OCI-LY1 (cell line): ENCODE measurements around the gene ARHGAP22.

Source experiments
- H2AFZ ChIP-seq: fragments of 200-600 bp; sonication (generic), shearing (Covaris generic); 2 replicates; pipeline ENCODE4 v1.6.0; 2014; ENCODE audit warnings: antibody characterized with exemption, mild to moderate bottlenecking, low read length
- H3F3A ChIP-seq: fragments of 200-600 bp; sonication (generic), shearing (Covaris generic); 2 replicates; pipeline ENCODE4 v1.6.0; 2014; ENCODE audit warnings: mild to moderate bottlenecking, antibody characterized with exemption, low read length, moderate library complexity; ENCODE audit not compliant: insufficient read depth
- H3K27ac ChIP-seq: fragments of 200-600 bp; sonication (generic); 2 replicates; pipeline ENCODE4 v1.5.1; 2014; ENCODE audit warnings: low read length, mixed run types, mild to moderate bottlenecking, low read depth; ENCODE audit not compliant: poor library complexity, severe bottlenecking
- H3K27me3 ChIP-seq: fragments of 200-600 bp; sonication (generic); 2 replicates; pipeline ENCODE4 v1.6.0; 2014; ENCODE audit warnings: antibody characterized with exemption, mild to moderate bottlenecking, low read length, moderate library complexity; ENCODE audit not compliant: insufficient read depth
- H3K36me3 ChIP-seq: fragments of 200-600 bp; sonication (generic); 2 replicates; pipeline ENCODE4 v1.6.1; 2014; ENCODE audit warnings: mild to moderate bottlenecking, antibody characterized with exemption, low read length, moderate library complexity, mixed read lengths; ENCODE audit not compliant: insufficient read depth
- H3K4me1 ChIP-seq: fragments of 200-600 bp; sonication (generic); 2 replicates; pipeline ENCODE4 v1.5.1; 2014; ENCODE audit warnings: mild to moderate bottlenecking, low read length, moderate library complexity; ENCODE audit not compliant: insufficient read depth, severe bottlenecking
- H3K4me2 ChIP-seq: fragments of 200-600 bp; sonication (generic), shearing (Covaris generic); 2 replicates; pipeline ENCODE4 v1.6.1; 2014; ENCODE audit warnings: low read length
- H3K4me3 ChIP-seq: fragments of 200-600 bp; sonication (generic); 2 replicates; pipeline ENCODE4 v1.5.1; 2014; ENCODE audit warnings: low read length, low read depth, mild to moderate bottlenecking, mixed read lengths; ENCODE audit not compliant: poor library complexity, severe bottlenecking
- H3K79me2 ChIP-seq: fragments of 200-600 bp; shearing (Covaris generic); 2 replicates; pipeline ENCODE4 v1.6.1; 2016; ENCODE audit warnings: mixed run types, low read length, mixed read lengths; ENCODE audit not compliant: insufficient read depth
- H3K9ac ChIP-seq: fragments of 200-600 bp; sonication (generic), shearing (Covaris generic); 2 replicates; pipeline ENCODE4 v1.6.1; 2014; ENCODE audit warnings: mild to moderate bottlenecking, low read length, mixed read lengths
- H3K9me2 ChIP-seq: fragments of 200-600 bp; sonication (generic), shearing (Covaris generic); 2 replicates; pipeline ENCODE4 v1.6.1; 2014; ENCODE audit warnings: low read depth, mild to moderate bottlenecking, low read length, mixed read lengths
- H3K9me3 ChIP-seq: fragments of 200-600 bp; shearing (Covaris generic); 2 replicates; pipeline ENCODE4 v1.6.1; 2014; ENCODE audit warnings: low read length, mixed read lengths
- H4K20me1 ChIP-seq: fragments of 200-600 bp; sonication (generic), shearing (Covaris generic); 2 replicates; pipeline ENCODE4 v1.6.0; 2016; ENCODE audit warnings: mild to moderate bottlenecking, low read length; ENCODE audit not compliant: insufficient read depth
- EZH2 ChIP-seq: fragments of 200-600 bp; sonication (generic), shearing (Covaris generic); IDR thresholded peaks from 2 replicates; pipeline ENCODE4 v1.8.0; 2017; ENCODE audit warnings: borderline replicate concordance, mixed run types, mild to moderate bottlenecking, antibody characterized with exemption, low read length, moderate library complexity, mixed read lengths
- TF ChIP-seq, protein P1 (sequence below): fragments of 200-600 bp; sonication (generic), shearing (Covaris generic); IDR thresholded peaks from 2 replicates; pipeline ENCODE4 v1.5.1; 2017; ENCODE audit warnings: mild to moderate bottlenecking, antibody characterized with exemption, low read length, moderate library complexity, mixed read lengths

The ARHGAP22 gene

DNA sequence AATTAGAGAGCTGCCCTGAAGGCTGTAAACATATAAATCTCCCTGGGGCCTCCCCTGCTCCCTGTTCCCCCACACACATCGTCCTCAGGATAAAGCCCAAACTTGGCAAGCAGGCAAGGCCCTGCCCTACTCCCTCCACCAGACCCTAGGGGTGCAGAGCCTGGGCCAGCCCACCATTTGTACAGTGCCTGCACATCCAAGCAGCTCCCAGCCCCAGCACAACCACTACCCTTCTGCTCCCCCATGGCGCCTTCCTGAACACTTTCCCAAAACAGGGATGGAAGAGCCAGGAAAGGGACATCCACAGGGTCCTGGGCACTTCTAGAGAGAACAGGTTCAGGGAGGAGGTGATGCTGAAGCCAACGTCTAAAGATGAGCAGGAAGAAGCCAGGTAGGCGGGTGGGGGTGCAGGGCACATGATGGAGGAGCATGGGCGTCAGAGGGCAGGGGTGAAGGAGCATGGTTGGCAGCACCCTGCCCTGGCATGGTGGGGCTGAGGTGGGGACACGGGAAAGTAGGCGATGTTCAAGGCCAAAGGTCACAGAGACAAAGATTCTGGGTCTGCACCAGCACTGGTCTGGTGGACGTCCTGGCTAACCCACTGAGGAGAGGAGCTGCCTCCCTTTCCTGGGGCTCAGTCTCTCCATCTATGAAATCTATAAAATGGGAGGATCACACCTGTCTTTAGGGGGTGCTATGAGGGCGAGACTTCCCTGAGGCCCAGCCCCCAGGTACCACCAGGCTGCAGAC lies 140.6 kb downstream of the ARHGAP22 start:
- H3K4me2 ChIP-seq = no peak overlapping the region
- H2AFZ ChIP-seq = no peak overlapping the region
- H3K9me3 ChIP-seq = no peaks in the 10 kb centered on the region
- H3K79me2 ChIP-seq = no peaks in the 10 kb centered on the region
- TF ChIP-seq EZH2 = no peak
- TF ChIP-seq, protein P1, sequence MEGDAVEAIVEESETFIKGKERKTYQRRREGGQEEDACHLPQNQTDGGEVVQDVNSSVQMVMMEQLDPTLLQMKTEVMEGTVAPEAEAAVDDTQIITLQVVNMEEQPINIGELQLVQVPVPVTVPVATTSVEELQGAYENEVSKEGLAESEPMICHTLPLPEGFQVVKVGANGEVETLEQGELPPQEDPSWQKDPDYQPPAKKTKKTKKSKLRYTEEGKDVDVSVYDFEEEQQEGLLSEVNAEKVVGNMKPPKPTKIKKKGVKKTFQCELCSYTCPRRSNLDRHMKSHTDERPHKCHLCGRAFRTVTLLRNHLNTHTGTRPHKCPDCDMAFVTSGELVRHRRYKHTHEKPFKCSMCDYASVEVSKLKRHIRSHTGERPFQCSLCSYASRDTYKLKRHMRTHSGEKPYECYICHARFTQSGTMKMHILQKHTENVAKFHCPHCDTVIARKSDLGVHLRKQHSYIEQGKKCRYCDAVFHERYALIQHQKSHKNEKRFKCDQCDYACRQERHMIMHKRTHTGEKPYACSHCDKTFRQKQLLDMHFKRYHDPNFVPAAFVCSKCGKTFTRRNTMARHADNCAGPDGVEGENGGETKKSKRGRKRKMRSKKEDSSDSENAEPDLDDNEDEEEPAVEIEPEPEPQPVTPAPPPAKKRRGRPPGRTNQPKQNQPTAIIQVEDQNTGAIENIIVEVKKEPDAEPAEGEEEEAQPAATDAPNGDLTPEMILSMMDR = no peak
- H3K27ac ChIP-seq = no peak overlapping the region
- H3K4me3 ChIP-seq = no peak overlapping the region
- H3K9ac ChIP-seq = no peak overlapping the region
- H3K27me3 ChIP-seq = no peaks in the 10 kb centered on the region
- no peaks in the 10 kb centered on the region for H3K9me2 ChIP-seq
- no peaks in the 10 kb centered on the region for H3K36me3 ChIP-seq
- no peaks in the 10 kb centered on the region for H4K20me1 ChIP-seq
- H3F3A ChIP-seq = no peaks in the 10 kb centered on the region
- no peaks in the 10 kb centered on the region for H3K4me1 ChIP-seq

GRCh38 chr10:48463318-48464003 lies 141.4 kb downstream of the ARHGAP22 start:
- Histone ChIP-seq H3K79me2 (no peaks in the 10 kb centered on the region), H3K4me2 (no peak overlapping the region), H4K20me1 (no peaks in the 10 kb centered on the region), H2AFZ (no peak overlapping the region), H3K36me3 (no peaks in the 10 kb centered on the region), H3K27me3 (no peaks in the 10 kb centered on the region), H3K27ac (no peak overlapping the region), H3F3A (no peaks in the 10 kb centered on the region), H3K4me1 (no peaks in the 10 kb centered on the region), H3K4me3 (no peak overlapping the region), H3K9ac (no peak overlapping the region), H3K9me2 (no peaks in the 10 kb centered on the region), H3K9me3 (no peaks in the 10 kb centered on the region)
- no peak for TF ChIP-seq EZH2
- TF ChIP-seq, protein P1 = no peak

GRCh38 chr10:48462482-48463020 lies 142.3 kb downstream of the ARHGAP22 start:
- Histone ChIP-seq H3K4me3 (no peak overlapping the region), H4K20me1 (no peaks in the 10 kb centered on the region), H3F3A (no peaks in the 10 kb centered on the region), H2AFZ (no peak overlapping the region), H3K4me1 (no peaks in the 10 kb centered on the region), H3K27ac (no peak overlapping the region), H3K9me3 (no peaks in the 10 kb centered on the region), H3K36me3 (no peaks in the 10 kb centered on the region), H3K79me2 (no peaks in the 10 kb centered on the region), H3K4me2 (no peak overlapping the region), H3K9me2 (no peaks in the 10 kb centered on the region), H3K27me3 (no peaks in the 10 kb centered on the region), H3K9ac (no peak overlapping the region)
- TF ChIP-seq EZH2 = no peak
- TF ChIP-seq, protein P1 = no peak
